Stomach (tissue), 9 donors: ENCODE data around the gene ADGRG7. TPM values are rescaled to one million over a fixed set of nuclear protein-coding genes. Genes with fewer than 3 reads are reported as not detected.

Experiments
- DNase-seq, 2 donors: peaks; one replicate each; pipeline versions ENCODE4 v3.0.0 to v3.0.0-alpha.2; 2013 to 2019
- H3K27ac ChIP-seq, 5 donors: fragments of 200-600 bp in 4 of 5; sonication (generic) in 4 of 5; one replicate each; pipeline ENCODE4 v1.5.1; 2013 to 2019; ENCODE audit warnings: mild to moderate bottlenecking in 1 of 5, moderate library complexity in 1 of 5
- H3K27me3 ChIP-seq, 3 donors: fragments of 200-600 bp; sonication (generic); one replicate each; pipeline ENCODE4 v1.5.1; 2017 to 2019; ENCODE audit warnings: mixed run types in 1 of 3
- H3K36me3 ChIP-seq, 4 donors: fragments of 200-600 bp; sonication (generic); 1 replicate in 3 of 4; 2 replicates in 1 of 4; pipeline ENCODE4 v1.5.1; 2016 to 2019
- H3K4me1 ChIP-seq, 4 donors: fragments of 200-600 bp; sonication (generic); one replicate each; pipeline ENCODE4 v1.5.1; 2016 to 2019
- H3K4me3 ChIP-seq, 4 donors: fragments of 200-600 bp; sonication (generic) in 3 of 4; one replicate each; pipeline ENCODE4 v1.5.1; 2016 to 2019; ENCODE audit warnings: mild to moderate bottlenecking in 1 of 4
- H3K9me3 ChIP-seq, 4 donors: fragments of 200-600 bp; sonication (generic); one replicate each; pipeline ENCODE4 v1.5.1; 2016 to 2019
- CTCF ChIP-seq, 7 experiments: fragments of 450-650 bp in 4 of 7; fragments of 200-600 bp in 3 of 7; sonication (generic) in 3 of 7; IDR thresholded peaks; one replicate each; pipeline ENCODE4 v1.5.1; 2016 to 2019; ENCODE audit warnings: antibody characterized with exemption in 7 of 7, control low read depth in 2 of 7, mild to moderate bottlenecking in 1 of 7
- EP300 ChIP-seq: sonication (generic); formaldehyde crosslinking; IDR thresholded peaks from one replicate; pipeline ENCODE4 v1.6.1; 2017; ENCODE audit warnings: antibody characterized with exemption
- POLR2A ChIP-seq, 4 donors: fragments of 450-650 bp; IDR thresholded peaks; one replicate each; pipeline ENCODE4 v1.6.1; 2016; ENCODE audit warnings: antibody characterized with exemption in 4 of 4, control low read depth in 2 of 4, mild to moderate bottlenecking in 1 of 4, moderate library complexity in 1 of 4
- POLR2AphosphoS5 ChIP-seq, 3 donors: sonication (generic); formaldehyde crosslinking; IDR thresholded peaks; one replicate each; pipeline ENCODE4 v1.6.1; 2016; ENCODE audit warnings: antibody characterized with exemption in 3 of 3
- whole genome bisulfite sequencing, 5 donors: extraction: QIAGEN DNeasy Blood & Tissue Kit in 3 of 5; methylation state at CpG; one replicate each; pipeline versions ENCODE4 v1.1.5 to v1.1.7; 2013 to 2018; 5-methylcytosine and 5-hydroxymethylcytosine counted together
- intact Hi-C: fragments of 100-400 bp; cut with DNase I; formaldehyde crosslinking; loops from one replicate; pipeline ENCODE4 v1.15.1; 2023; ENCODE audit warnings: low total_unique reads
- polyA plus RNA-seq, 3 donors: library from polyadenylated mRNA; stranded (reverse); fragments of 200-250 nt; gene quantifications; one replicate each; pipeline ENCODE4 v1.2.3, GENCODE V29; 2013
- total RNA-seq, 5 donors: library from RNA; depleted of rRNA; stranded (reverse); fragments of >200 nt; gene quantifications; one replicate each; pipeline versions ENCODE4 v1.1.0 to v1.2.3, GENCODE V29; 2014 to 2016
- donor health status: healthy with polysubstance abuse.
- donor health status: Bipolar disorder and iron deficiency.
- donor health status: healthy.

The ADGRG7 gene
- total and polyA plus RNA-seq, 8 donors: 5.1 TPM; not detected in 7

- no peaks in the 10 kb centered on the region for H3K9me3 ChIP-seq
- no peak overlapping the region for H3K4me3 ChIP-seq
- intact Hi-C loops: no loop called here
- TF ChIP-seq EP300 (no peak), POLR2AphosphoS5 (IDR thresholded peaks at IDR 0.05) (no peak), CTCF (IDR thresholded peaks at IDR 0.05) (no peak), POLR2A (IDR thresholded peaks at IDR 0.05) (no peak)
- H3K36me3 ChIP-seq: no peaks in the 10 kb centered on the region
- no peak overlapping the region for H3K27ac ChIP-seq
- no peaks in the 10 kb centered on the region for H3K27me3 ChIP-seq
- H3K4me1 ChIP-seq: no peaks in the 10 kb centered on the region
- DNase-seq: no peak
- WGBS, 5 donors: 50 to 63% (median 55%) methylated on average over 3 of the region's 3 CpGs
Observed at GRCh38 chr3:100647171-100647570, 37.8 kb downstream of the ADGRG7 start.

- Histone ChIP-seq H3K27ac (no peak overlapping the region), H3K4me1 (no peaks in the 10 kb centered on the region), H3K27me3 (no peaks in the 10 kb centered on the region), H3K4me3 (no peak overlapping the region), H3K9me3 (no peaks in the 10 kb centered on the region), H3K36me3 (no peaks in the 10 kb centered on the region)
- DNase-seq: no peak
- TF ChIP-seq POLR2AphosphoS5 (IDR thresholded peaks at IDR 0.05) (no peak), EP300 (no peak), CTCF (IDR thresholded peaks at IDR 0.05) (no peak), POLR2A (IDR thresholded peaks at IDR 0.05) (no peak)
- intact Hi-C loops: no loop called here
- WGBS, 5 donors: 50 to 58% (median 56%) methylated on average over 1 of the region's 1 CpG
Observed at GRCh38 chr3:100647657-100648056, 38.3 kb downstream of the ADGRG7 start.

GRCh38 chr3:100650651-100651619 is 41.5 kb downstream of the ADGRG7 start:
- Histone ChIP-seq H3K27me3 (no peaks in the 10 kb centered on the region), H3K36me3 (no peaks in the 10 kb centered on the region), H3K9me3 (no peaks in the 10 kb centered on the region), H3K4me1 (no peaks in the 10 kb centered on the region), H3K27ac (peak overlapping the region in 2 of 5 donors; percentile 22 to 61), H3K4me3 (no peak overlapping the region)
- no peak for TF ChIP-seq POLR2A (IDR thresholded peaks at IDR 0.05)
- TF ChIP-seq CTCF (IDR thresholded peaks at IDR 0.05): no peak
- TF ChIP-seq POLR2AphosphoS5 (IDR thresholded peaks at IDR 0.05): no peak
- no peak for TF ChIP-seq EP300
- intact Hi-C loops: no loop called here
- 25 to 37% (median 31%) methylated on average over 4 of the region's 4 CpGs for WGBS, 5 donors
- DNase-seq: peak in 1 of 2 donors; percentile 27

GRCh38 chr3:100653604-100654294 is 44.3 kb downstream of the ADGRG7 start:
- Histone ChIP-seq H3K36me3 (no peaks in the 10 kb centered on the region), H3K9me3 (no peaks in the 10 kb centered on the region), H3K4me1 (no peaks in the 10 kb centered on the region), H3K27ac (no peak overlapping the region), H3K4me3 (no peak overlapping the region), H3K27me3 (no peaks in the 10 kb centered on the region)
- WGBS, 5 donors: 83 to 85% (median 83%) methylated on average over 13 of the region's 13 CpGs
- intact Hi-C loops: no loop called here
- no peak for TF ChIP-seq POLR2A (IDR thresholded peaks at IDR 0.05)
- TF ChIP-seq CTCF (IDR thresholded peaks at IDR 0.05): no peak
- TF ChIP-seq EP300: no peak
- no peak for TF ChIP-seq POLR2AphosphoS5 (IDR thresholded peaks at IDR 0.05)
- no peak for DNase-seq
